Effector memory CD4-positive, alpha-beta T cell (primary cell): ENCODE data around the gene MBNL1.

Experiments
- DNase-seq, 3 donors: peaks; one replicate each; pipeline ENCODE4 v3.0.0-alpha.2; 2020
- H3K27ac ChIP-seq: 2 replicates; pipeline ENCODE4 v1.7.0; 2013; ENCODE audit warnings: mild to moderate bottlenecking, low read length, moderate library complexity; ENCODE audit not compliant: insufficient read depth, poor library complexity, severe bottlenecking
- H3K27me3 ChIP-seq: replicated peaks from 2 replicates; pipeline ENCODE4 v1.7.0; 2013; ENCODE audit warnings: mild to moderate bottlenecking, low read length; ENCODE audit not compliant: insufficient read depth, control insufficient read depth, poor library complexity, severe bottlenecking
- H3K36me3 ChIP-seq: 2 replicates; pipeline ENCODE4 v1.7.0; 2013; ENCODE audit warnings: mild to moderate bottlenecking, low read length, moderate library complexity; ENCODE audit not compliant: control insufficient read depth, insufficient read depth
- H3K4me1 ChIP-seq: 2 replicates; pipeline ENCODE4 v1.7.0; 2013; ENCODE audit warnings: low read length, mild to moderate bottlenecking; ENCODE audit not compliant: control insufficient read depth, insufficient read depth, poor library complexity, severe bottlenecking
- H3K4me3 ChIP-seq: 2 replicates; pipeline ENCODE4 v1.7.0; 2013; ENCODE audit warnings: low read length, low read depth, mild to moderate bottlenecking; ENCODE audit not compliant: insufficient read depth, poor library complexity, severe bottlenecking
- H3K9me3 ChIP-seq: 2 replicates; pipeline ENCODE4 v1.7.0; 2013; ENCODE audit warnings: mild to moderate bottlenecking, low read length, moderate library complexity; ENCODE audit not compliant: control insufficient read depth

The MBNL1 gene

GRCh38 chr3:152323834-152324233, 55.1 kb downstream of the MBNL1 start:
- no peaks in the 10 kb centered on the region for H3K9me3 ChIP-seq
- H3K4me1 ChIP-seq: peaks cover 29% of the 10 kb centered on the region
- H3K27me3 ChIP-seq: no peaks in the 10 kb centered on the region
- H3K27ac ChIP-seq: peak overlapping the region; percentile 33
- DNase-seq: no peak
- peak overlapping the region; percentile 31 for H3K4me3 ChIP-seq
- peaks cover 5% of the 10 kb centered on the region for H3K36me3 ChIP-seq

GRCh38 chr3:152325136-152325535, 56.4 kb downstream of the MBNL1 start:
- H3K27ac ChIP-seq: no peak overlapping the region
- no peak for DNase-seq
- peaks cover 5% of the 10 kb centered on the region for H3K36me3 ChIP-seq
- H3K4me3 ChIP-seq: no peak overlapping the region
- peaks cover 34% of the 10 kb centered on the region for H3K4me1 ChIP-seq
- no peaks in the 10 kb centered on the region for H3K9me3 ChIP-seq
- H3K27me3 ChIP-seq: no peaks in the 10 kb centered on the region

GRCh38 chr3:152327203-152327602, 58.5 kb downstream of the MBNL1 start:
- Histone ChIP-seq H3K27me3 (no peaks in the 10 kb centered on the region), H3K27ac (no peak overlapping the region), H3K9me3 (no peaks in the 10 kb centered on the region), H3K36me3 (peaks cover 5% of the 10 kb centered on the region), H3K4me1 (peaks cover 42% of the 10 kb centered on the region), H3K4me3 (no peak overlapping the region)
- no peak for DNase-seq

- Histone ChIP-seq H3K4me1 (peaks cover 46% of the 10 kb centered on the region), H3K36me3 (peaks cover 5% of the 10 kb centered on the region), H3K4me3 (no peak overlapping the region), H3K27ac (peak overlapping the region; percentile 0), H3K27me3 (no peaks in the 10 kb centered on the region), H3K9me3 (no peaks in the 10 kb centered on the region)
- DNase-seq: no peak
Measured at GRCh38 chr3:152328841-152329240, 60.1 kb downstream of the MBNL1 start.

GRCh38 chr3:152330559-152330958, 61.8 kb downstream of the MBNL1 start:
- no peak overlapping the region for H3K27ac ChIP-seq
- DNase-seq: no peak
- H3K27me3 ChIP-seq: no peaks in the 10 kb centered on the region
- peaks cover 54% of the 10 kb centered on the region for H3K4me1 ChIP-seq
- no peak overlapping the region for H3K4me3 ChIP-seq
- H3K36me3 ChIP-seq: peaks cover 11% of the 10 kb centered on the region
- H3K9me3 ChIP-seq: no peaks in the 10 kb centered on the region

- Histone ChIP-seq H3K4me3 (no peak overlapping the region), H3K27ac (no peak overlapping the region)
- DNase-seq: no peak
Measured at GRCh38 chr3:152331018-152331541, 62.4 kb downstream of the MBNL1 start.

GRCh38 chr3:152331998-152332397, 63.3 kb downstream of the MBNL1 start:
- H3K4me1 ChIP-seq: peaks cover 53% of the 10 kb centered on the region
- H3K9me3 ChIP-seq: no peaks in the 10 kb centered on the region
- no peak overlapping the region for H3K4me3 ChIP-seq
- H3K27me3 ChIP-seq: no peaks in the 10 kb centered on the region
- DNase-seq: no peak
- H3K27ac ChIP-seq: no peak overlapping the region
- peaks cover 9% of the 10 kb centered on the region for H3K36me3 ChIP-seq

More at GRCh38 chr3:152331018-152331541, 62.4 kb downstream of the MBNL1 start:
- H3K36me3 ChIP-seq: peaks cover 9% of the 10 kb centered on the region
- peaks cover 54% of the 10 kb centered on the region for H3K4me1 ChIP-seq
- no peaks in the 10 kb centered on the region for H3K9me3 ChIP-seq
- H3K27me3 ChIP-seq: no peaks in the 10 kb centered on the region

GRCh38 chr3:152333928-152334327, 65.2 kb downstream of the MBNL1 start:
- DNase-seq: no peak
- H3K9me3 ChIP-seq: no peaks in the 10 kb centered on the region
- no peak overlapping the region for H3K27ac ChIP-seq
- peaks cover 43% of the 10 kb centered on the region for H3K4me1 ChIP-seq
- H3K36me3 ChIP-seq: peaks cover 19% of the 10 kb centered on the region
- H3K4me3 ChIP-seq: no peak overlapping the region
- H3K27me3 ChIP-seq: no peaks in the 10 kb centered on the region

- no peaks in the 10 kb centered on the region for H3K27me3 ChIP-seq
- H3K4me1 ChIP-seq: peaks cover 42% of the 10 kb centered on the region
- H3K27ac ChIP-seq: peak overlapping the region; percentile 20
- H3K36me3 ChIP-seq: peaks cover 20% of the 10 kb centered on the region
- no peak overlapping the region for H3K4me3 ChIP-seq
- H3K9me3 ChIP-seq: no peaks in the 10 kb centered on the region
- no peak for DNase-seq
Measured at GRCh38 chr3:152334761-152335160, 66.0 kb downstream of the MBNL1 start.

- Histone ChIP-seq H3K27me3 (no peaks in the 10 kb centered on the region), H3K4me3 (no peak overlapping the region), H3K36me3 (peaks cover 25% of the 10 kb centered on the region), H3K4me1 (peaks cover 37% of the 10 kb centered on the region), H3K9me3 (no peaks in the 10 kb centered on the region), H3K27ac (peak overlapping the region; percentile 20)
- no peak for DNase-seq
Measured at GRCh38 chr3:152335273-152335672, 66.5 kb downstream of the MBNL1 start.
